Endometrial microvascular endothelial cells (primary cell): ENCODE data around the gene PBX1. TPM values are rescaled to one million over a fixed set of nuclear protein-coding genes. Genes with fewer than 3 reads are reported as not detected.
"Not testable (repeated sequence)": the region's sequence is repeated elsewhere in the genome, so short reads cannot be mapped to it uniquely, and the experiment has no call there.

Experiments used
- in situ Hi-C: cut with HindIII; loops from 2 replicates; pipeline ENCODE4 v1.10.0; 2017; ENCODE audit warnings: low sequenced_read_pairs, low pct_unique_long_range_greater_than_20kb; ENCODE audit errors: inconsistent ontology term
- total RNA-seq: library from RNA; depleted of rRNA; stranded (reverse); fragments of >200 nt; gene quantifications from one replicate; pipeline ENCODE4 v1.2.3, GENCODE V29; 2015; ENCODE audit errors: inconsistent ontology term

PBX1 gene
- total RNA-seq, 1 donor from 2014 or later, result 3.1 TPM

GRCh38 chr1:164652969-164653368 is 94.0 kb downstream of the PBX1 start:
- in situ Hi-C loops, result not testable (repeated sequence)

GRCh38 chr1:164653705-164654104 is 94.7 kb downstream of the PBX1 start:
- in situ Hi-C loops, result no loop called here

DNA sequence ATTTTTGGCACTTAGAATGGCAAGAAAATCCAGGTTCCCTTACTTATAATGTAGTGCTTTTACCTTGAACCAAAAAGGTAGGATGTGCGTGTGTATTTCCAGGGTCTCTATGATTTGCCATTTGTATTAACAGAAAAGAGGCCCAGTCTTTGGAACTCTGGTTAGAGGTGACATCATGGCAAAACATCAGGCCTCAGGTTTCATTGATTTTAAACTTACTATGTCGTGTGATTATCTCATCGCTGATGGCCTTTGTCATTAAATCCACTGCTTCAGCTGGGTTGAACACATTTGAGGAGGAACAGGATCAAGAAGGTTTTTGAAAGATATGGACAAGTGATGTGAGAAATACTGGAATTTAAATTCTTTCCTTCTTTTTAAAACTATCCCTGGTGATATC is 95.2 kb downstream of the PBX1 start:
- in situ Hi-C loops, result no loop called here

DNA sequence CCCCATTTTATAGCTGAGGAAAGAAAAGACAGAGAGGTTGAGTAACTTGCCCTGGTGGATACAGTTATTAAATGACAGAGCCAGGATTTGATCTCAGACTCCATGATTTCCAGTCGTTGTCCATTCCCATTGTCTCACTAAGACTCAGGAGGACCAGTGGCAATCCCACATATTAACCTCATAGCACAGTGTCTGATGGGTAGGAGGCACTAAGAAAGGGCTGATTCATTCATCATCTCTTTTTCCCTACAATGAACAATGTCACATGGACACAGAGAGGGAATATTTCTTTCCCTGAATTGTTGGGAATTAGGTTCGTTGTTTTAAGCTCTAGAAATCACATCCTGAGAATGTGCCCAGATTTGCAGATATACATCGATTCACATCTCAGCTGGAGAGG is 99.9 kb downstream of the PBX1 start:
- in situ Hi-C loops, result no loop called here

GRCh38 chr1:164659621-164660411 is 100.8 kb downstream of the PBX1 start:
- in situ Hi-C loops, result no loop called here

- in situ Hi-C loops, result no loop called here
Observed at GRCh38 chr1:164660412-164660772, 101.4 kb downstream of the PBX1 start.

- in situ Hi-C loops, result no loop called here
Observed at GRCh38 chr1:164660775-164661174, 101.8 kb downstream of the PBX1 start.

- in situ Hi-C loops, result no loop called here
Observed at GRCh38 chr1:164662462-164662861, 103.5 kb downstream of the PBX1 start.

DNA sequence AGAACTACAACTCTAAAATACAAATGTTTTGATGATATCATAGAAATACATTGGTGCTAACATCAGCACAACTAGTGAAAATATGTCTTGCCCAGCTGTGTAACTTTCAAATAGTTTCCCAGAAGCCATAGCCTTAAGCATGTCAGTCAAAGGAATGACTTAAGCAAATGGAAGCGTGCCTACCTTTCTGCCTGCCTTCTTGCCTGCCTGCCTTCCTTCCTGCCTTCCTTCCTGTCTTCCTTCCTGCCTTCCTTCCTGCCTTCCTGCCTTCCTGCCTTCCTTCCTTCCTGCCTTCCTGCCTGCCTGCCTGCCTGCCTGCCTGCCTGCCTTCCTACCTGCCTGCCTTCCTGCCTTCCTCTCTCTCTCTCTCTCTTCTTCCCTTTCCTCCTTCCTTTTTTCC is 104.0 kb downstream of the PBX1 start:
- in situ Hi-C loops, result no loop called here

DNA sequence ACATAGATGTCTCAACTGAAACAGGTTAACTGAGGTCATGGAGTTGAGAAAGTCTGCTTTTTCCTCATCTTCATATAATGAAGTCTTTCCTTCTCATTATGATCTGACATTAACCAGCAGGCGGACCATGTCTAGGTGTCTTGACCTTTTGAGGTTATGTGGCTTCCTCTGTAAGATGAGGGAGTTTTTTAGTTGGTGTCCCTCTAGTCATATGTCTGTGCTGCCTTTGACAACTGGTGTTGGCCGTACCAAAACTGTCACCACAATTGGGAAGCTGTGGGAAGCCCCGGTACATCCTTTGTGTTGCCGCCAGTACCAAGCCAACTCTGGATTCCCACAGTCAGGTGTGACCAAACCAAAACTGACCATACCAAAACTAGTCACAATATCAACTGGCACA is 105.1 kb downstream of the PBX1 start:
- in situ Hi-C loops, result no loop called here

- in situ Hi-C loops, result no loop called here
Observed at GRCh38 chr1:164667001-164667400, 108.0 kb downstream of the PBX1 start.

- in situ Hi-C loops, result no loop called here
Observed at GRCh38 chr1:164667600-164667999, 108.6 kb downstream of the PBX1 start.

DNA sequence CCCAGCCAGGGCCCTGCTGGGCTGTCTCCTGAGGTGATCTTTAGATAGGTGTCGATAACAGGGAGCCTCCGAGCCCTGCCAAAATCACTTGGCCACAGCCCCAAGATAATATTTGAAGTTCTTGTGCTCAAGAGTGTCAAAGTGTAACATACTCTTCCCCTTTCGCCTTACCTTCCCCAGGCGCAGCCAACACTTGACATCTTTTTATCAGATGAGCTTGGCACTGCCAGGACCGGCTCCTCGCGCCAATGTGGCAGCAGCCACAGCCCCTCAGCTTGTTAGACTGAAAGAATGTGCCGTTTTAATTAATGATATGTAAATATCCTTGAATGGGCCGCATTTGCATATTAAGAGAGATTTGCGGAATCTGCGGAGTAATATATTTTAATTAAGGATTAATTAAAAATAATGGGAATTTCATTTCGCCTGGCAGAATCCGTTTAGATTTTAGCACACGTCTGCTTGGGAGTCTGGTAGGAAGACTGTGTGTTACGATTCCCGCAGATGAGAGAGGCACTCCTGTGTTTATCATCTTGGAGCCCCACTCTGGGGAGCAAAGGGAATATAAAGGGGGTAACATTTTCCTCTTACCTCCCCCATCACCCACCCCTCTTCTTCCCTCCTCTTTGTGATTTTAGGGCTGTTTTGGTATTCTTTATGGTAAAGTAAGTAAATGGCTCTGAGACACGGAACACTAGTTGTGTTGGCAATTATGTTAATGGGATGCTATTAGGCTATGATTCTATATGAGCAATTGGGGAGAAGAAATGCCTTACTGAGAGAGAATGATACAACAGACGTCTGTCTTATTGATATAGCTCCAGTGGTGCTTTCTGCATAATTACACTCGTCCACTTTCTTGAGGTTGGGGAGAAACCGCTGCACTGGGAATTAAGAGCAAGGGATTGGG is 109.8 kb downstream of the PBX1 start:
- in situ Hi-C loops, result no loop called here

DNA sequence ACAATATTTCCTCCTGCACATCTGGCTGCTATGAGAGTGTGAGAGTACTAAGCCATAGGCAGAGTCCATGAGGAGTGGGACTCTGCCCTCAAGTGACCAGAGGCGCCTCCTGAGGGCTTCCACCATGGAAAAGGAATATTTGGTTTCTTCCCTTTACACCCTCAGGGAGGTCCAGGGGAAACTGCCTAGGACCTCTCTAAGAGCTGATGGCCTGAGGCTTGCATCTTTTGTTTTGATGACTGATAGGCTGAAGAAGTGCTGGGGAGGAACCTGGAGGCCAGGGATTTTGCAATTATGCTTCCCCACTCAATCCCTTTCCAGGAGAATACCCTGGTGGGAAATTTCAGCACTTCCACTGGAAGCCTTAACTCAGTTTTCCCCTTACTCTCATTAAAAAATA is 111.0 kb downstream of the PBX1 start:
- in situ Hi-C loops, result no loop called here

- in situ Hi-C loops, result no loop called here
Observed at GRCh38 chr1:164670786-164671185, 111.8 kb downstream of the PBX1 start.

- in situ Hi-C loops, result no loop called here
Observed at GRCh38 chr1:164671323-164671965, 112.5 kb downstream of the PBX1 start.

DNA sequence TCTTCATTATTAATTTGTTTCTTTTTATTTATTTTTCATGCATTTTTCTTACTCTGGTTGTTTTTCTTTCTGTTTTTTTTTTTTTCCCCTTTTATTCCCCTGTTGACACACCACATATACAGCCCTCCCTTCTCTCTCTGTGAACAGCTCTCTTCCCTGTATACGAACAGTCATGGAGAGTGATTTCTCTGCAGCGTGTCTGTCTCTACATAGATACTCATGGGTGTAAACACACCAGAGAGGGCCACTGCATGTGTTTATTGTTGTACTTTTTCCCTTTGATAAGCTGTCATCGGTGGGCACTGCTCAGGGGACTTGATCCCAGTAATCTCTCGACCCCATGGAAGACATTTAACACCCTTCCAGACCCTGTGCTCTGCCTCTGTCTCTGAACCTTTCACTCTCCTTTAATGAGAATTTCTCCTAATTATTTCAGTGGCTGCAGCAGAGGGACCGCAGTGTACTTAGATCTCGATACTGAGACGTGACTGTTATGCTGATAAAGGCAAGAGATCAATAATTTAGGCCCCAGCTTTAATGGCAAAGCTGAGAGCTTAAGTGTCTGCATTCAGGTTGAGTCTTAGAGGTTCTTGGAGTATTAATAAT is 113.1 kb downstream of the PBX1 start:
- in situ Hi-C loops, result no loop called here

GRCh38 chr1:164672588-164672987 is 113.6 kb downstream of the PBX1 start:
- in situ Hi-C loops, result no loop called here

- in situ Hi-C loops, result no loop called here
Observed at GRCh38 chr1:164673584-164674214, 114.7 kb downstream of the PBX1 start.
